Thyroid gland (tissue), 4 donors: Measurements from ENCODE around the gene CAV3. TPM values are rescaled to one million over a fixed set of nuclear protein-coding genes. Genes with fewer than 3 reads are reported as not detected.

Source experiments
- DNase-seq, 2 donors: peaks; one replicate each; pipeline ENCODE4 v3.0.0-alpha.2; 2019
- H3K27ac ChIP-seq, 3 donors: fragments of 200-600 bp; sonication (generic); 1 replicate in 2 of 3; 2 replicates in 1 of 3; pipeline ENCODE4 v1.5.1; 2016 to 2019; ENCODE audit warnings: mild to moderate bottlenecking in 1 of 3, moderate library complexity in 1 of 3
- H3K27me3 ChIP-seq: fragments of 200-600 bp; sonication (generic); one replicate; pipeline ENCODE4 v1.5.1; 2019
- H3K36me3 ChIP-seq, 2 donors: fragments of 200-600 bp; sonication (generic); one replicate each; pipeline ENCODE4 v1.5.1; 2016 to 2019
- H3K4me1 ChIP-seq, 2 donors: fragments of 200-600 bp; sonication (generic); one replicate each; pipeline ENCODE4 v1.5.1; 2017 to 2019
- H3K4me3 ChIP-seq, 3 donors: fragments of 200-600 bp; sonication (generic); replicated peaks in 1 of 3; 1 replicate in 2 of 3; 2 replicates in 1 of 3; pipeline ENCODE4 v1.5.1; 2016; ENCODE audit warnings: mild to moderate bottlenecking in 1 of 3
- H3K9me3 ChIP-seq: fragments of 200-600 bp; sonication (generic); one replicate; pipeline ENCODE4 v1.5.1; 2017
- POLR2A ChIP-seq, 2 donors: fragments of 450-650 bp; IDR thresholded peaks; one replicate each; pipeline ENCODE4 v1.6.1; 2017; ENCODE audit warnings: antibody characterized with exemption in 2 of 2, mild to moderate bottlenecking in 2 of 2, moderate library complexity in 1 of 2
- WGBS, 2 donors: methylation state at CpG; one replicate each; pipeline ENCODE4 v1.1.5; 2017; 5-methylcytosine and 5-hydroxymethylcytosine counted together
- intact Hi-C: fragments of 100-400 bp; cut with DNase I; formaldehyde crosslinking; loops from one replicate; pipeline ENCODE4 v1.15.1; 2023
- total RNA-seq, 4 donors: library from RNA; depleted of rRNA; stranded (reverse); fragments of >200 nt; gene quantifications; one replicate each; pipeline ENCODE4 v1.2.3, GENCODE V29; 2016
- TF ChIP-seq, protein P1 (sequence below), 6 experiments: fragments of 200-600 bp in 3 of 6; fragments of 450-650 bp in 3 of 6; sonication (generic) in 3 of 6; IDR thresholded peaks; one replicate each; pipeline ENCODE4 v1.5.1; 2016 to 2019; ENCODE audit warnings: antibody characterized with exemption in 6 of 6, mild to moderate bottlenecking in 2 of 6, inconsistent platforms in 1 of 6, moderate library complexity in 1 of 6

CAV3 gene
- total RNA-seq, 4 donors from 2014 or later, result not detected

DNA sequence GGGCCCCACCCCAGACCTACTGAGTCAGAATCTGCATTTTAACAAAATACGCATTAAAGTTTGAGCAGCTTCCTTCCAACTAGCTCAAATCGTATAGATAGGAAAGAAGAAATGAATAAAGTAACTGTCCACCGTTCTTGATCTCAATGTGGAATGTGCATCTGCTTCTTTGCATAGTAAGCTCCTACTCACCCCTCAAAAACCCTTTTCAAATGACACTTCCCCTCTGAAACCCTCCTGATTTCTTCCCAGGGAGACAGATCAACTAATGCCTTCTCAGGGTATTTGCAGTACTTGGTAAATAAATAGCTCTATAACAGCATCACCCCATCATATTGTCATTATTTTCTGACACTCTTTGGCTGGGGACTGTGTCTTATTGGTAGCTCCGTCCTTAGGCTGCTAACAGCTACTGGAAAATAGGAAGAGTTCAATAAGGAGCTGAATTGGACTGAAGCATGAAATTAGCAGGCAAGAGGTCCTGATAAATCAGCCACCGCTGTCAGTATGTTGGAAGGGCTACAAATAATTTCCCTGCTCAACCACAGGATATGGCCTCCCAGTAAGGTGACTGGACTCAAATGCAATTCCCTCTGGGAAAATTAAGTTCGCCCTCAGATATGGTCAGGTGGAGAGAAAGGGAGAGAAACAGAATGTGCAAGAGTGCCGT is 25.6 kb downstream of the CAV3 start:
- Histone ChIP-seq H3K27me3 (no peaks in the 10 kb centered on the region), H3K27ac (no peak overlapping the region), H3K4me3 (no peak overlapping the region), H3K4me1 (no peaks in the 10 kb centered on the region), H3K9me3 (no peaks in the 10 kb centered on the region), H3K36me3 (no peaks in the 10 kb centered on the region)
- WGBS, 2 donors, result 90 to 91% methylated on average over 7 of the region's 7 CpGs
- intact Hi-C loops, result no loop called here
- no peak for DNase-seq
- TF ChIP-seq, protein P1, sequence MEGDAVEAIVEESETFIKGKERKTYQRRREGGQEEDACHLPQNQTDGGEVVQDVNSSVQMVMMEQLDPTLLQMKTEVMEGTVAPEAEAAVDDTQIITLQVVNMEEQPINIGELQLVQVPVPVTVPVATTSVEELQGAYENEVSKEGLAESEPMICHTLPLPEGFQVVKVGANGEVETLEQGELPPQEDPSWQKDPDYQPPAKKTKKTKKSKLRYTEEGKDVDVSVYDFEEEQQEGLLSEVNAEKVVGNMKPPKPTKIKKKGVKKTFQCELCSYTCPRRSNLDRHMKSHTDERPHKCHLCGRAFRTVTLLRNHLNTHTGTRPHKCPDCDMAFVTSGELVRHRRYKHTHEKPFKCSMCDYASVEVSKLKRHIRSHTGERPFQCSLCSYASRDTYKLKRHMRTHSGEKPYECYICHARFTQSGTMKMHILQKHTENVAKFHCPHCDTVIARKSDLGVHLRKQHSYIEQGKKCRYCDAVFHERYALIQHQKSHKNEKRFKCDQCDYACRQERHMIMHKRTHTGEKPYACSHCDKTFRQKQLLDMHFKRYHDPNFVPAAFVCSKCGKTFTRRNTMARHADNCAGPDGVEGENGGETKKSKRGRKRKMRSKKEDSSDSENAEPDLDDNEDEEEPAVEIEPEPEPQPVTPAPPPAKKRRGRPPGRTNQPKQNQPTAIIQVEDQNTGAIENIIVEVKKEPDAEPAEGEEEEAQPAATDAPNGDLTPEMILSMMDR (IDR thresholded peaks at IDR 0.05), result no peak
- no peak for TF ChIP-seq POLR2A (IDR thresholded peaks at IDR 0.05)

DNA sequence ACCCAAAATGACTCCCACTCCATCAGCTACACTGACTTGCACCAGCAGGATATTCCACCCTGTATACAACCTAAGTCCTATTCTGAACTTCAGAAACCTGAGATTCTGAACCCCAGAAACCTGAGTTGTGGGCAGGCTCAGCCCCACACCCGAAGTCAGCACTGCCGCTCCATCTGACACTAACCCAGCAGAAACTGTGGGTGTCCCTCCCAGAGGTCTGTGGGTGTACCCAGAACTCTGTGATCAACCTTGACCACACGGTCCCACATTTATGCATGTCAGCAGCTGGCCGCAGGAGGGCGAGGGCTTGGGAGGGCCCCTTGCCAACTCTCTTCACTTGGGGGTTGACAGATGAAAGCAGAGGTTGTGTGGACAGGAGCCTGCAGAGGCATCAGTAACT is 26.5 kb downstream of the CAV3 start:
- H3K9me3 ChIP-seq, result no peaks in the 10 kb centered on the region
- WGBS, 2 donors, result 86 to 96% methylated on average over 3 to 5 of the region's 5 CpGs
- intact Hi-C loops, result no loop called here
- H3K4me3 ChIP-seq, result no peak overlapping the region
- no peak overlapping the region for H3K27ac ChIP-seq
- TF ChIP-seq, protein P1 (IDR thresholded peaks at IDR 0.05), result no peak
- no peak for TF ChIP-seq POLR2A (IDR thresholded peaks at IDR 0.05)
- no peak for DNase-seq
- no peaks in the 10 kb centered on the region for H3K27me3 ChIP-seq
- no peaks in the 10 kb centered on the region for H3K4me1 ChIP-seq
- no peaks in the 10 kb centered on the region for H3K36me3 ChIP-seq

- DNase-seq, result no peak
- Histone ChIP-seq H3K9me3 (no peaks in the 10 kb centered on the region), H3K27me3 (no peaks in the 10 kb centered on the region), H3K4me1 (no peaks in the 10 kb centered on the region), H3K4me3 (no peak overlapping the region), H3K27ac (no peak overlapping the region), H3K36me3 (no peaks in the 10 kb centered on the region)
- intact Hi-C loops, result no loop called here
- 90 to 91% methylated on average over 5 of the region's 5 CpGs for WGBS, 2 donors
- no peak for TF ChIP-seq POLR2A (IDR thresholded peaks at IDR 0.05)
- TF ChIP-seq, protein P1 (IDR thresholded peaks at IDR 0.05), result no peak
Observed at GRCh38 chr3:8760506-8760905, 26.9 kb downstream of the CAV3 start.

DNA sequence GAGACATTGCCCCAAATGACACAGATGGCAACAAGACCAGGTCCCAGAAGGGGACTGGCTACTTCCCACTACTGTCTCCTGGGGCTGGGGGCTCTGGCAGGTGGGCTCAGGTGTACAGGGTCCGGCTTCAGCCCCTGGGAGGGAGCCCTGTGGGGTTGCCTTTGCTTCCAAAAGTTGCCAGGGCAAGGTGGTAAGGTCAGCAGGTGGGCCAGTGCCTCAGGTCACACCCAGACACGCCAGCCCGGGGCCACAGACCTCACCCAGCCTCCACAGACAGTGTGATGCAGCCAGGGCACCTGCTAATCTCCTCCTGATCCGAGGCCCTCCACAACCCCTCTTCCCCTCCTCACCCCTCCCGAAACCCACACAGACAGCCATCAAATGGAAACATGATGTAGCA is 28.3 kb downstream of the CAV3 start:
- TF ChIP-seq, protein P1 (IDR thresholded peaks at IDR 0.05), result no peak
- TF ChIP-seq POLR2A (IDR thresholded peaks at IDR 0.05), result no peak
- intact Hi-C loops, result no loop called here
- Histone ChIP-seq H3K9me3 (no peaks in the 10 kb centered on the region), H3K4me1 (no peaks in the 10 kb centered on the region), H3K36me3 (no peaks in the 10 kb centered on the region), H3K4me3 (no peak overlapping the region), H3K27me3 (no peaks in the 10 kb centered on the region), H3K27ac (no peak overlapping the region)
- 71 to 79% methylated on average over 5 of the region's 5 CpGs for WGBS, 2 donors
- no peak for DNase-seq

DNA sequence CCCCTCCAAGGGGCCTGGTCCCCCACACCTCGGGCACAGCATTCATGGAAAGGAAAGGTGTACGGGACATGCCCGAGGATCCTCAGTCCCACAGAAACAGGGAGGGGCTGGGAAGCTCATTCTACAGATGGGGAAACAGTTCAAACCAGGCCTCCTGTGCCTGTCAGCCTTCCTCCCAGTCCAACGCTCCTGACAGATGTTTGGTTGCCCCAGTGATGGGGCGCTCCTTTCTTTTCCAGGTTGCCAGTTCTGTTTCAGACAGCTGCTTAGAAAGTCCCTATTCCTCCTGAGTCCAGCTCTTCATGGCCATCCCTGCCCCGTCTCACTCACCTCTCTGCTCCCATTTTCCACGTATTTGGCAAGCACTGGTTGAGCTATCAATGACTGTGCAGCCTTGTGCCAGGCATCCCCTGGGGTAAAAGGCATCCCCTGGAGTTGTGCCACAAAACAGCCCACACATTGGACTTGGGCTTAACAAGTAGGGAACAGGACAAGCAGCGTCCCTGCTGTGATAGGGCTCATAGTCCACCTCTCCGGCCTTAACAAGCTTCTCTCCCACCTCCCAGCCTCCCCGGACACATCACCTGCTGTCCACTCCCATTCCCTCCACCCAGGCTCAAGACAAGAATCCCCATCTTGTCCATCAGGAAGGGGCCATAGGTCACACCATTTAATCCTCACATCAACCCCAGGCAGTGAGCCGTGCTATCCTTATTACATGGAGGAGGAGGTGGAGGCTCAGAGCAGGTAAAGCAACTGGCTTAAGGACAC is 29.2 kb downstream of the CAV3 start:
- intact Hi-C loops, result no loop called here

More for the DNA sequence above, 29.2 kb downstream of the CAV3 start:
- DNase-seq, result no peak
- TF ChIP-seq POLR2A (IDR thresholded peaks at IDR 0.05), result no peak
- TF ChIP-seq, protein P1 (IDR thresholded peaks at IDR 0.05), result no peak
- Histone ChIP-seq H3K9me3 (no peaks in the 10 kb centered on the region), H3K4me3 (no peak overlapping the region), H3K4me1 (peaks cover 0 to 5% of the 10 kb centered on the region in 2 donors), H3K27ac (no peak overlapping the region), H3K36me3 (no peaks in the 10 kb centered on the region), H3K27me3 (no peaks in the 10 kb centered on the region)
- 87 to 88% methylated on average over 10 to 11 of the region's 11 CpGs for WGBS, 2 donors
